GM18526 (cell line): ENCODE results near the gene SURF1.

ENCODE experiments used
- POLR2A ChIP-seq: IDR thresholded peaks from 3 replicates; pipeline ENCODE4 v1.6.1; 2011; ENCODE audit not compliant: insufficient read length; ENCODE audit errors: extremely low read depth

Gene SURF1

DNA sequence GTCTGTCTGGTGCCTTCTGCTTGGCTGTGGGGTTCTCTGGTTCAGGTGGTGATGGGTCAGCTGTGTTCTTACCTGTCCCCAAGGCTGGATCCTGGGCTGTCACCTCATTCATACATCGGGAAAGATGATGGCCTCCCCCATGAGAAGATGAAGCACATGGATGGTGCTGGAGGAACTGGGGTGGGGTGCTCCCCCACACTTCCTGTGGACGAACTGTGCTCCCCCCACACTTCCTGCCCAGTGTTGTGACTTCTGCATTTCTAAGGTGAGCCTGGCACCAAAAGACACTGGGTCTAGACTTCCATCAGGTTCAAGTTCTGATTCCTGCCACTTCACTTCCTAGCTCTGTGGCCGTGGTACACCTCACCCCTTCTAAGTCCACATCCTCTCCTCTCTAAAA is 16.0 kb downstream of the SURF1 start:
- no peak for TF ChIP-seq POLR2A

DNA sequence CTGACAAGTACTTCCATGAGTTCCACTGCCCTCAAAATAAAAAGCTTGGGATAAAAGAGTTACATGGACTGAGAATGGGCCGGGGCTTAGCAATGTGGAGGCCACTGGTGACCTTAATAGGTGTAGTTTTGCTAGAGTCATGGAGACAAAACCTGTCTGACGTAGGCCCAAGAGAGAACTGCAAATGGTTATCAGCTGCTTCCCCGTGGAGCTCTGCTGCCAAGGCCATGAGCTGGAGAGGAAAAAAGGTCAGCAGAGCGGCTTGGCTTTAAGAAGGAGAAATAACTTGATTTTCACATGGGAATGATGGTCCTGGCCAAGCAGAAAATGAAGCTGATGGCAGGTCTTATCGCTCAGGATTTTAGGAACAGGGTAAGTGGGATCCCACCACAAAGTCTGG is 16.6 kb downstream of the SURF1 start:
- no peak for TF ChIP-seq POLR2A

DNA sequence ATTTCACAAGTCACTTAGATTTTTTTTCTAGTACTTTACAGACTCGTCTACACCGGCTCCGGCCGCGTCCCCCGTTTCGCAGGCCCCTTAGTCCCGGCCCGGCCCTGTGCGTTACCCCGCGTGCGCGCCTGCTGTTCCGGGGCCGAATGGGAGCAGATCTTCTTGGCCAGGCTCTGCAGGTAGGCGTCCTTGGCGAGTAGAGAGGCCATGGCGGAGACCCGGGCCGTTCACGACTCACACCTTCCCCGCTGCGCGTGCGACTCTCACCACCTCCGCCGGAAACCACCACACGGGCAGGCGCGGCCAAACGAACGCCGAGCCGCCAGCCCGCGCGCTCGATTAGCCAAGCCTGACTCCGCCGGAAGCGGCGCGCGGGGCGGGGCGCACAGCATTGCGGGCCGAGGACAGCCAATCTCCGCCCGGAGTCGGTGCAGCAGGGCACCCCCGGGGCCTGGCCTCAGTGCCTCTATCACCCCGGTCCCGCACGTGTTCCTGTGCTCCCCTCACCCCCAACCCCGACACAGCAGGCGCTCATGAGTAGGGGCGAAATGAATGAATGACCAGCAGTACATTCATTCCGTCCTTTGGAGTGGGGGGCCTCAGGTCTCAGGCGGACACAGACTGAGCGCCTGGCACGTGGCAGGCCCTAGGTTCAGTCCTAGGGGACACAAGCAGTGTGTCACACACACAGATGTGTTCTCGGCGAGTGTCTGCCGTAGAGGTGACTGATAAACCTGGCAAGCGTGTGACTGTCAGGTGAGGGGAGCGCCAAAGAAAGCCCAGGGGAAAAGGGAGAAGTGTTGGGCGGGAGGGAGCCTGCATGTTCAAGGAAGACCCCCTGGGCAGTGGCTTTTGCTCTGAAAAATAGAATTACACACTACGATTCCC is 20.1 kb downstream of the SURF1 start, which contains the start of gene SURF6:
TSS of gene SURF6 (minus strand) at position 265 of the 888 bp plus-strand sequence. CDS start at position 209, 56 bp downstream.
- peak; percentile 78 for TF ChIP-seq POLR2A

DNA sequence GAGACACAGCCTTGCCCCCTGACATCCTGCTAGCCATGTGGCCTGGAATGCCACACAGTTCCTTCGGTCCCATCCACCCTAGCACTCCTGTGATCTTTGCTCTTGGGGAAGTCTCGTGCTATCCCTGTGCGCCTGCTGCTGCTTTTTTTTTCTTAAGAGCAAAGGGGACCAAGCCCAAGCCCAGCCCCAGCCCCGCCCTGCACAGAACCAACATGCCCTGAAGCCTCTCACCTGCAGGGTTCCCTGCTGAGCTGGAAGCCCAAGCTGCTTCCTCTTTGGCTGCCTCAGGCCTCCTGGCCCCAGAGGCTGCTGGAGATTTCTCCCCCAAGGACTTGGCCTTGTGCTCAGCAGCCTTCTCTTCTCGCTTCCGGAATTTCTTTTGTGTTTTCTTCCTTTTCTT is 22.1 kb downstream of the SURF1 start:
- no peak for TF ChIP-seq POLR2A

DNA sequence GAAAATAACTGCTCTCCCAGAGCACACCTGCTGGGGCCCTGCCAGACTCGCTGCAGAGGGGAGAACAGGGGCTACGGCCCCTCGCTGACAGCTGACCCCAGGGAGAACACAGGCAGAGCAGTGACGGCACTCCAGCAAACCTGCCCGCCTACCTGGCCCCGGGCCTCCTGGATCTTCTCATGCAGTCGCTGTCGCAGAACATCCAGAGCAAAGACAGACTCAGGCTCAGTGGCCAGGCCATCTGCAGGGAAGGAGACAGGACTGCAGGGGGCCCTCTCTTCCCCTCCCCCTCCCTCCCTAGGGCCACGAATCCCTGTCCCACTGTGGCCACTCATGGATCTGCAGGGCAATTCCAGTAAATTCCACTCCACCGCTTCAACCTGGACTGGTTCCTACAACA is 22.7 kb downstream of the SURF1 start:
- no peak for TF ChIP-seq POLR2A

DNA sequence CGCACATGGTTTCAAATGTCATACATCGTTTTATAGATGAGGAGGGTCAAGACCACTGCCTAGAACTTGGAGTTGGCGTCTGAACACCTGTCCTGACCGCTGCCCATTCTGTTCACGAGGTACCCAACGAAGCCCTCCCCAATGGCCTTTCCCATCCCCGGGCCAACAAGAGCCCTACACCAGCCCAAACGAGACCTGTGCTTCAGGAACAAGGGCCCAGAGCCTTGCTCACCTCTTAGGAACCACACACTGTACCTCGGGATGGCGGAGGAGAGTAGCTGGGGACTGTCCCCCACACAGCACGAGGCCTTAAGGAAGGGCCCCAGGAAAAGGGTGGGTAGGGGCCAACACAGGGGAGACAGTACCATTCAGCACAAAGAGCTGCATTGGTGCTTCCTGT is 23.3 kb downstream of the SURF1 start:
- TF ChIP-seq POLR2A, result no peak

DNA sequence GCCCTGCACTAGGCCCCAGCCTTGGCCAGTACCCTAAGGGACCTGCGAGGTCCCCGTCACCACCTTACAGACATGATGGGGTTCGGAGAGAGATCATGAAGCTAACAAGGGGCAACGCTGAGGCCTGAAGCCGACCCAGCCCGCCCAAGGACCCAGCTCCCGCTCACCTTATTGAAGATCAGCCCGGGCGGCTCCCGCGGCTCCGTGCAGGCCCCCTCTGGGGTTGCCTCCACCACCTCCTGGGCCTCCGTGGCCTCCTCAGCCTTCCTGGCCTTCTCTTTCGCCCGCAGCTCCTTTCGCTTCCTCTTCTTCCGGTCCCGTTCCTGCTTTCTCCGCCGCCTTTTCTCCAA is 23.9 kb downstream of the SURF1 start:
- TF ChIP-seq POLR2A, result no peak

DNA sequence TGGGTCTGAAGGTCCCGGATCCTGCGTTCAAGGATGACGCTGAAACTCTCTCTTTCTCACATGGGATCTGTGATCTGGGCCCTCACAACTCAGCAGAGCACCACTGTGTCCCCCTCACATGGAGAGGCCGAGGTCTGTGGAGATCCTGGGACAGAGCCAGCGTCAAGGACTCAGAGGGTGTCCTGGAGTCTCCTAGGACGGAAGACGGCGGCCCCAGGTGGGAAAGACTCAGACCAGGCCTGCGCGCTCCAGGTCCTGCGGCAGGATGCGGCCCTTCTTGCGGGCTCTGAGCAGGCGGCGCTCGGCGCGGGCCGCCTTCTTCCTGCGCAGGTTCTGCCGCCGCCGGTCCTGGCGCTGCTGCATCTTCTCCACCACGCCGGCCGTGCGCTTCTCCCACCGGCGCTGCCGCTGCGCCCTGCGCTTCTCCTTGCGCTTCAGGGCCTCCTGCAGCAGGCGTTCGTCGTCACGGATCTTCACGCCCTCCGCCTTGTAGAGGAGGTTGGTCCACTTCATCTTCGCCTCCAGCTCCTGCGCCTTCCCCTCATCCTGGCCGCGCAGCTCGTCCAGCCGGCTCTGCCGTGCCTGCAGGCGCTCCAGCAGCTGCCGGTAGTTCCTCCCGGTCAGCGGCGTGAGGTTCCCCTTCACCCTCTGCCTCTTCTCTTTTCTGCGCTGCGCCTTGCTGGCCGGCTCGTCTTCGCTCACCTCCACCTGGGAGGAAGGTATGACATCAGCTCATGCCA is 24.5 kb downstream of the SURF1 start:
- no peak for TF ChIP-seq POLR2A

DNA sequence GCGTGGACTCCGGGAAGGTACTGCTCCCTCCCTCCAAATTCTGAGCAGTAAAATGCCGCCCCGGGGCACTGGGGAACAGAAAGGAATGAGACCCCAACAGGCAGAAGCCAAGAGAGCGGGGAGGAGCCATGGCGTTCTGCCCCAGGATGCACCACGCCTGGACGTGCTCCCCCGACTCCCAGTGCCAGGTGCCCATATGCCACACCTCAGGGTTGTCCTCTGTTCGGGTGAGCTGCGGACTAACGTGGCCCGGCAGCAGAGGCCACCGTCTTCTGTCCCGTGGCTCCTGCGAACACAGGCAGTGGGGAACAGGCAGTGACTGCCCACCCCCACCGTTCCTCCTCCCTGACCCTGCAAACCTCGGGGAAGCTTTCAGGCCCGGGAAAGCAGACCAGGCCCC is 25.1 kb downstream of the SURF1 start:
- TF ChIP-seq POLR2A, result no peak

DNA sequence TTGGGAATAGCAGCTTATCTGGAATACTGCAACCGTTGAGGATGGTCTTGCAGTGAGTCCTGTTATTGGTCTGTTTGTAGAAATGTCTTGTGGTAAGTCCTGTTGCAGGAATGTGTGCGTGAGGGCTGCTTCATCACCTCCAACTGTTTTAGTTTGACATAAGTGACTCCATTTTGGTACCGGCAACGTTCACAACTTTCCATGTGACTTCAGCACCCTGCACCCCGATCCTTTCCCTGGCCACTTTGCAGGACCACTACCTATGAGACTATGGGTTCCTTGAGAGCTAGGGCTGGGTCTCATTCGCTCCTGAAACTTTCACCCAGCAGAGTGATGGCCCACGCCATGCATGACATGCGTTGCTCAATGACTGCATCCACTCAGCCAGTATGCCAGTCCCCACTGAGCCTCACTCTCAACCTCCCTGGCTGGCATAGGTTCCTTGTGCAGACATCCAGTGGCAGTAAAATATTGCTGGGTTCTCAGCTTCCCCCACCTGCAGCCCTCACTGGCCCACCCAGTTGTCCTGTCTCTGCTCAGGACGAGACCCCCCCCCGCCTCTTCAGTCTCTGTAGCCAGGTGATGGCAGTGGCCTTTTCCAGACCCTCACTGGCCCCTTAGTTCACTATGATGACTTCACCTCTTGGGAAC is 28.3 kb downstream of the SURF1 start:
- TF ChIP-seq POLR2A, result no peak

DNA sequence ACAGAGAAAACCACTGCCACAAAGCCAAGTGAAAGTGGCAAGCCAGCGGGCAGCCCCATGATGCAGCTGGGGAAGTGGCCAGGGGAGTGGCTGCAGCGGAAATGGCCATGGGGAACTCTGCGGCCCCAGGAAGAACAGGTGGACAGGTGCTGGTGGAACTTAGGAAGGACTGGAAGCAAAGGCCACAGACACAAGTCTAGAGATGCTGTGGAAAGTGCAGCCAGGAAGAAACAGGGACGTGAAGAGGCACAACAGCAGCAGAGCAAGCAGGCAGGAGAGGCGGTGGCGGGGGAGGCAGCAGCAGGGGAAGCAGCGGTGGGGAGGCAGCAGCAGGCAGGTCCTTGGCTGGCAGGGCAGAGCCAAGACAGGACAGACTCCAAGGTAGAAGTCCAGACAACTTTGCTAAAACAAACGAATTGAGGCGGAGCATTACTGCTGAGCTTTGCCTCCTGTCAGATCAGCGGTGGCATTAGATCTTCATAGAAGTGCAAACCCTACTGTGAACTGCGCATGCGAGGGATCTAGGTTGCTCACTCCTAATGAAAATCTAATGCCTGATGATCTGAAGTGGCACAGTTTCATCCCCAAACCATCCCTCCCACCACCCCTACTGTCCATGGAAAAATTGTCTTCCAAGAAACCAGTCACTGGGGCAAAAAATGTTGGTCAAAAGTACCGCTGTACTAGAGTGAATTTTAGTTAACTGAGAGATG is 32.1 kb downstream of the SURF1 start:
- TF ChIP-seq POLR2A, result no peak

DNA sequence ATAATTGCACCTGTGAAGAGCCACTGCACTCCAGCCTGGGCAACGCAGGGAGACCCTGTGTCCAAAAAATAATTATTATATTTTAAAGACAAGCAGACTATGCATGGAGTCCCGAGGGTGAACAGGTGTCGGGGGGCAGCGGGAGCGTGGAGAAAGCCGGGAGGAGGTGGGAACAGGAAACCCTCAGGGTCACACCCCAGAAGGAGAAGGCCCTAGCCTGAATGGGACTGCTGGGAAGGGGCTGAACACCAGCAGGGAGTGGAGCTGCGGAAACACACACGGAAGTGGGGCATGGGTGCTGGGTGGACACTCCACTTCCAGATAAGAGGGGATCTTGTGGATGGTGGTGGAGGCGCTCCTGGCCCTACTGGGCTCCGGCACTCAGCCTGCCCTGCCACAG is 33.1 kb downstream of the SURF1 start:
- TF ChIP-seq POLR2A, result no peak

DNA sequence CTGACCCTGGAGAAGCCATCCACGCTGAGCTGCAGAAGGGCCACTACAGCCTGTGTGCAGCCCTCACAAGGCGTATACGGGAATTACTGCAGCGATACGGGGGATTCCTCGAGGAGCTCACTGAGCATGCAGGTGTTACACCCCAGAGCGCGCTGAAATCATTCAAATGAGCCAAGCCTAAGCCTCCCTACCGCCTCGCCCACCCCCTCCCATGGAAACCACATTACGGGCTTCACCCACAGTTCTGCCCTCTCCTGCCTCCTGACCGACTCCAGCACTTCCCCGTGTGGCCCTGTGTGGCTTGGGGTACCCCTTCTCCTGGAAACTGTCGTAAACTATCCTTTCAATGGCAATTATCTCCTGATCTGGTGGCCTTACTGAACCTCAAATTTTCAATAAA is 33.6 kb downstream of the SURF1 start:
- no peak for TF ChIP-seq POLR2A

DNA sequence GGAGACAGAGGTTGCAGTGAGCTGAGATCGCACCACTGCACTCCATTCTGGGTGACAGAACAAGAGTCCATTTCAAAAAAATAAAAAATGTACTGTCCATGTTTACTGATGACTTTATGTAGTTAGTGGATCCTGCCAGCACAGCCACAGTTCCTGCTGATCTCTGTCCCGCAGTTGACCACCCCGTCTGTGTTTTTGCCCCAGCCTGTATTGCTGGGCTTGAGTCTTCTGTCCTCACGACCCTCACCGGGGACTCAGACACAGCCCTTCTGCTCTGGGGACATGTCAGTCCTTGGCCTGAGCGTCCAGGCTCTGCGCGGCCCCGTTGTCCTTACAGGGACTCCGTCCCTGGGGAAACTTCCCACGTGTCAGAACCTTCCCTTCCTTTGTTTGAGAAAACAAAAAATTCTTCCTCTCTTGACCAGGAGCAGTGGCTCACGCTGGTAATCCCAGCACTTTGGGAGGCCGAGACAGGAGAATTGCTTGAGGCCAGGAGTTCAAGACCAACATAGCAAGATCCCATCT is 34.8 kb downstream of the SURF1 start:
- no peak for TF ChIP-seq POLR2A

DNA sequence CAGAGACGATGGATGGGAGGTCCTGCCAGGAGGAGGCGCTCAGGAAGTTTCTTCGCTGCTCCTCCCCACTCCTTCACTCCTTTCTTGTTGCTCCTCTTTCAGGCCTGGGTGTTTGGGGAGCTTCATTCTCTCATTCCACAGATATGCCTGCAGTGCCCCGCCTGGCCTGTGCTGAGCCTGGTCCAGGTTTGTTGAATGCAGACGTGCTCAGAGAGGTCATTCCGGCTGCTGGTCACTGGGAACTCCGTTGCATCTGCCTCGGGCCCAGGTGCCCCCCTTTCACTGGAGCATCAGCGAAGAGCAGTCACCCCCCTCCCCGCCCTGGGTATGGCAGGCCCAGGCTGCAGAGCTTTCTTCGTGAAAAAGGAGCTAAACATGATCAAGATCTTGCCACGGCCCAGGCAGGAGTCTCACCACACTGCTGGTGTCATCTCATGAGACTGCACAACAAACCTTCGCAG is 35.8 kb downstream of the SURF1 start:
- no peak for TF ChIP-seq POLR2A
